ENCODE results near the gene GMPR. TPM values are rescaled to one million over a fixed set of nuclear protein-coding genes. Genes with fewer than 3 reads are reported as not detected.

The GMPR gene
- total RNA-seq, 1 experiment from 2014 or later: 1.4 TPM

DNA sequence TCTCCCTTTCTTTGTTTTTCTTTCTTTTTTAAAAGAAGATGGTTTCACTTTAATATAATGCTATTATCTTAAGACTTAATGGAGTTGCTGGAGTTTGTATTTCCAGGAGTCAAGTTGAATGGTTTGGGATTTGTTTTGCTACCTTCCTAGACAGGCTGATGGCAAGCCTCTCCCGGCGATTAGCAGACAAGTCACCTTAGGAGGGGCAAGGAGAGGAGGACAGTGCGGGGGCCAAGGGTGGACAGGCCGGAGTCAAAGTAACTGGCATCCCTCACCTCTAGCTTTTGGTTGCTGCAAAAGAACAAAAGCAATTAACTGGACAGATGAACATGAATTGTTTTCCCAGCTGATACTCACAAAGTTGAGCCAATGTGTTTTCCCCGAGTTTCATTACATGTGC, 57.1 kb downstream of the GMPR start:
- Mint-ChIP-seq H3K27me3 (ENCODE audit: unreplicated experiment) (no peaks in the 10 kb centered on the region), H3K4me3 (ENCODE audit: low read depth, unreplicated experiment) (no peak overlapping the region), H3K27ac (ENCODE audit: unreplicated experiment) (no peak overlapping the region), H3K36me3 (ENCODE audit: insufficient read depth, unreplicated experiment) (no peaks in the 10 kb centered on the region), H3K9me3 (ENCODE audit: low read depth, unreplicated experiment) (no peaks in the 10 kb centered on the region), H3K4me1 (ENCODE audit: low read depth, unreplicated experiment) (no peaks in the 10 kb centered on the region)
- no peak for DNase-seq
- CTCF ChIA-PET: no interaction called here
- intact Hi-C loops (cut with micrococcal nuclease; ENCODE audit: unreplicated experiment): no loop called here
- BruUV-seq (replicated peaks): no TSS peak
- no peak for TF ChIP-seq CTCF (IDR thresholded peaks at IDR 0.05; ENCODE audit: unreplicated experiment)

DNA sequence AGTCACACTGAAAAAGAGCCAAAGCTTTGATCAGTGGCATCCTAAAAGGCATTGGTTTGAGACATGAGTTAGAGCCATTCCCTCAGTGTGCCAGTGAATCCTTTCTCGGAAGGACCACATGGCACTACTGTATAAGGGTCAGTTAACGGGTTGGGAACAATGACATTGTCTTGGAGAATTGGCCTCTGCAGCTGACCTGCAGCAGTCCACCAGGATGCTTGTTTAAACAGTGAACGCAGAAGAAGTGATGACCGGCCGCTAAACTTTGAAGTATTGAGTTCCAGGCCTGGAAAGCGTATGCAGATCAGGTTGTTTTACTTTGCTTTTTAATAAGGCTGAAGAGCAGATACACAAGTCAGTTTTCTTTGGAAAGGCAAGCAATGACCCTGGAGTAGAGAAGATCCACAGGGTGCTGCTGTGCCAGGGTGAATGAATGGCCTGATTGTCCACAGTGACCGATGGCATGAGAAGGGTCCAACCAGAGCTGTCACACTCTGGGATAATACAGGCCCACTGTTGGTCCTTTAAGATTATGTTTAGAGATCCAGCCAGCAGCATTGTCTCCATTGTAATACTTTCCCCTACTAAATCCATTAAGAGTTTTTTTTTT, 57.8 kb downstream of the GMPR start:
- CTCF ChIA-PET: interaction anchor here (0.7 kb wide), 1 partner anchor 168 kb away, joined by 5 read pairs; the partner anchor contains the start of gene MYLIP
- H3K9me3 Mint-ChIP-seq (ENCODE audit: low read depth, unreplicated experiment): no peaks in the 10 kb centered on the region
- H3K4me3 Mint-ChIP-seq (ENCODE audit: low read depth, unreplicated experiment): no peak overlapping the region
- no TSS peak for BruUV-seq (replicated peaks)
- no peaks in the 10 kb centered on the region for H3K4me1 Mint-ChIP-seq (ENCODE audit: low read depth, unreplicated experiment)
- no peak for DNase-seq
- H3K27me3 Mint-ChIP-seq (ENCODE audit: unreplicated experiment): no peaks in the 10 kb centered on the region
- H3K27ac Mint-ChIP-seq (ENCODE audit: unreplicated experiment): no peak overlapping the region
- no peak for TF ChIP-seq CTCF (IDR thresholded peaks at IDR 0.05; ENCODE audit: unreplicated experiment)
- no peaks in the 10 kb centered on the region for H3K36me3 Mint-ChIP-seq (ENCODE audit: insufficient read depth, unreplicated experiment)
- intact Hi-C loops (cut with micrococcal nuclease; ENCODE audit: unreplicated experiment): no loop called here

DNA sequence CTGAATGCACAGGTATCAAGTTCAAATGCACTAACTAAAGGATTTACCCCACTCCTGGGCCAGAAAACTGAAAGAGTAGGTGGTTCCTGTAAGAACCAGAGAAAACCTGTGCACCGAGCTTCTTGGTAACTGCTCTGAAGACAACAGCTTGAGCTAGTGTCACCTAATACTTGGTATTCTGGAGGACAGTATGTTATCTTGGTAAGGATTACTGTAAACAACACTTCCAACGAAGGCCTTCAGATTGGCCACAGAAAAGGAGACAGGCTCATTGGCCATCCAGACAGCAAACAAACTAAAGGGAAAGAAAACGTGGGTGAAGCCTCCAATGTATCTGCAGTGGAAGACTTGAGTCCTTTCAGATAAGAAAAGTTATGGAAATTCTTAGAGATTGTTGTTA, 61.5 kb downstream of the GMPR start:
- Mint-ChIP-seq H3K27ac (ENCODE audit: unreplicated experiment) (no peak overlapping the region), H3K36me3 (ENCODE audit: insufficient read depth, unreplicated experiment) (no peaks in the 10 kb centered on the region), H3K27me3 (ENCODE audit: unreplicated experiment) (no peaks in the 10 kb centered on the region), H3K9me3 (ENCODE audit: low read depth, unreplicated experiment) (no peaks in the 10 kb centered on the region), H3K4me1 (ENCODE audit: low read depth, unreplicated experiment) (no peaks in the 10 kb centered on the region), H3K4me3 (ENCODE audit: low read depth, unreplicated experiment) (no peak overlapping the region)
- CTCF ChIA-PET: no interaction called here
- TF ChIP-seq CTCF (IDR thresholded peaks at IDR 0.05; ENCODE audit: unreplicated experiment): no peak
- intact Hi-C loops (cut with micrococcal nuclease; ENCODE audit: unreplicated experiment): no loop called here
- BruUV-seq (replicated peaks): no TSS peak
- no peak for DNase-seq

DNA sequence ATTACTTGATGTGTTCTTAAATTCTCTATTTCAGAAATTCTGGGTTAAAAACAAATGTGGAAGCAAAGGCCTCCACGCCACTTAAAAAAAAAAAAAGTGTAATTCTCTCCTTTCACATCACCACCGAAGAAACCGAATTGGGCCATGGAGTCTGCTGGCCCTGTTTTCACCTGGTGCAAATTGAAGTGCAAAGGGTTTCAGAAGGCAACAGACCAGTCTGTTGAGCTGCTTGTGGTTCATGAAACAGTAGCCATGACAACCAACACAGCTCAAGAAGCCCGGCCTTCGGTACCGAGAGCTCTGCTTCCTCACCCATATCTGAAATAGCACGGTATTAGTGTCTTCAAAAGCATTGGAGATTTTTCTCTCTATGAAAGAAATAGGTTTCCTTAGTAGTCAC, 63.1 kb downstream of the GMPR start:
- Mint-ChIP-seq H3K9me3 (ENCODE audit: low read depth, unreplicated experiment) (no peaks in the 10 kb centered on the region), H3K27me3 (ENCODE audit: unreplicated experiment) (no peaks in the 10 kb centered on the region), H3K36me3 (ENCODE audit: insufficient read depth, unreplicated experiment) (no peaks in the 10 kb centered on the region), H3K4me1 (ENCODE audit: low read depth, unreplicated experiment) (no peaks in the 10 kb centered on the region), H3K4me3 (ENCODE audit: low read depth, unreplicated experiment) (no peak overlapping the region), H3K27ac (ENCODE audit: unreplicated experiment) (no peak overlapping the region)
- CTCF ChIA-PET: no interaction called here
- no peak for DNase-seq
- TF ChIP-seq CTCF (IDR thresholded peaks at IDR 0.05; ENCODE audit: unreplicated experiment): no peak
- BruUV-seq (replicated peaks): no TSS peak
- intact Hi-C loops (cut with micrococcal nuclease; ENCODE audit: unreplicated experiment): no loop called here

Data from Calu3 (cell line).